GM12874 (cell line): ENCODE results near the gene NTN5.
A peak's percentile ranks its signal among the peaks of the same experiment; 100 is the strongest.

Experiments used
- TF ChIP-seq, protein P1 (sequence below): IDR thresholded peaks from 2 replicates; pipeline ENCODE4 v1.5.1; 2011; ENCODE audit warnings: low read depth, mild to moderate bottlenecking, control low read depth, low read length, moderate library complexity; ENCODE audit not compliant: insufficient read depth

NTN5 gene

DNA sequence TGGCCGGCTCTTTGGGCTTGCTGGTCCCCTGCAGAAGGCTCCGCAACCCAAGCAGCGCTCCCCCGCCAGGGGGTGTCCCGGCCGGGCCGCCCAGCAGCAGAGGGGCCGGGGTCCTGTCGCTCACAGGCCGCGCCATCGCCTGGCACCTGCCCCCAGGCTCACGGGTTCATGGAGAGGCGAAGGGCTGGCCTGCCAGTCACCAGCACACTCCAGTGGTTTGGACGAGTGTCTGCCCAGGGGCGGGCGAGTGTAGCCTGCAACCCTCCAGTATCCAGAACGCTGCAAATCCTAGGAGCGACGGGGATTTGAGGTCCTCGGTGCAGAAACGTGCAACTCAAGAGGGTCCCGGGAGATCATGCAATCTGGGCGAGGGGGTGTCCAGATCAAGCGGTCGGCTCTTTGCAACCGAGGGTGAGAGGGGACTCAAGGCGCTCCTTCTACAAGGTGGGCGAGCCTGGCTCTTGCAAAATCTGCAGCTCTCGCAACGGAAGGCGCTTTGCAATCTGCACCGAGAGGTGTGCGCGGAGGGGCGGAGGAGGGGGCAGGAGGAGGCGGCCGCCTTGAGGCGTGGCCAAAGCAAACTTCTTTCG, 35.9 kb downstream of the NTN5 start, which contains the start of gene DBP:
DBP (minus strand) TSS at position 521 of the 590 bp plus-strand sequence; CDS start at position 136, 385 bp downstream.
- TF ChIP-seq, protein P1, sequence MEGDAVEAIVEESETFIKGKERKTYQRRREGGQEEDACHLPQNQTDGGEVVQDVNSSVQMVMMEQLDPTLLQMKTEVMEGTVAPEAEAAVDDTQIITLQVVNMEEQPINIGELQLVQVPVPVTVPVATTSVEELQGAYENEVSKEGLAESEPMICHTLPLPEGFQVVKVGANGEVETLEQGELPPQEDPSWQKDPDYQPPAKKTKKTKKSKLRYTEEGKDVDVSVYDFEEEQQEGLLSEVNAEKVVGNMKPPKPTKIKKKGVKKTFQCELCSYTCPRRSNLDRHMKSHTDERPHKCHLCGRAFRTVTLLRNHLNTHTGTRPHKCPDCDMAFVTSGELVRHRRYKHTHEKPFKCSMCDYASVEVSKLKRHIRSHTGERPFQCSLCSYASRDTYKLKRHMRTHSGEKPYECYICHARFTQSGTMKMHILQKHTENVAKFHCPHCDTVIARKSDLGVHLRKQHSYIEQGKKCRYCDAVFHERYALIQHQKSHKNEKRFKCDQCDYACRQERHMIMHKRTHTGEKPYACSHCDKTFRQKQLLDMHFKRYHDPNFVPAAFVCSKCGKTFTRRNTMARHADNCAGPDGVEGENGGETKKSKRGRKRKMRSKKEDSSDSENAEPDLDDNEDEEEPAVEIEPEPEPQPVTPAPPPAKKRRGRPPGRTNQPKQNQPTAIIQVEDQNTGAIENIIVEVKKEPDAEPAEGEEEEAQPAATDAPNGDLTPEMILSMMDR = peak; percentile 37

DNA sequence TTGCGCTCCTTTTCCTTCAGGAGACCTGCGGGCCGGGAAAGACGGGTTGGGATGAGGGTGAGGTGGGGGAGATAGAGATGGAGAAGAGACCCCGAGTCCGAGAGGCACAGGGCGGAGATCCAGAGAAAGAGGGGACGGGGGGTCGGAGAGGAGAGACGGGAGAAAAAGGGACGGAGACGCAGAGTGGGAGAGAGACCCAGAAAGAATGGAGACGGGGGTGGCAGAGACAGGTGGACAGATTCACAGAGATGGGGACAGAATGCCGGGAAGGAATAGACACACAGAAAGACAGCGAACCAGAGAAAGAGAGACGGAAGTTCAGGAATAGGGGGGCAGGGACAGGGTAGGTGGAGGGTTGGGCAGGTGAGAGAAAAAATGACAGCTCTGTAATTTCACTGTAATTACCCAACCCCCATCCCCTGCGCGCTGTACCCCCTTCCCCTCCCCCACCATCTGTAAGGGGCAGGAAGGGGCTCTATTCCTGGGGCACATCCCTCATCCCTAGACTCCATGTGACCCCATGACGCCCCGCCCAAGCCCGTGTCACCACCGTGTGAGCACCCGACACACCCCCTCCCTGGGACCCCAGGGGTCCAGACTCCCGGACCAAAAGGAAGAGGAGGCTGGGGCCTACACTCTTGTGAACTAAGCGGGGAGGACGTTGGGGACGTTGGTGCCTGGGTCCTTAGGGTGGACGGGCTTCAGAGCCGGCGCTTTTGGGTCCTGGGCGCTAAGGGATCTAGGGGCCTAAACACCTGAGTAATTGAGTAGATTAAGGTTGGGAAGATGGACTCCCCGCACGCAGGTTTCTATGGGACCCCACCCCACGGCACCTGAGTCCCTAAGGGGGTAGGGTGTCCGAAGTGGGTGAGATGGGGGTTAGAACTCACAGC, 36.6 kb downstream of the NTN5 start:
- TF ChIP-seq, protein P1 = no peak

DNA sequence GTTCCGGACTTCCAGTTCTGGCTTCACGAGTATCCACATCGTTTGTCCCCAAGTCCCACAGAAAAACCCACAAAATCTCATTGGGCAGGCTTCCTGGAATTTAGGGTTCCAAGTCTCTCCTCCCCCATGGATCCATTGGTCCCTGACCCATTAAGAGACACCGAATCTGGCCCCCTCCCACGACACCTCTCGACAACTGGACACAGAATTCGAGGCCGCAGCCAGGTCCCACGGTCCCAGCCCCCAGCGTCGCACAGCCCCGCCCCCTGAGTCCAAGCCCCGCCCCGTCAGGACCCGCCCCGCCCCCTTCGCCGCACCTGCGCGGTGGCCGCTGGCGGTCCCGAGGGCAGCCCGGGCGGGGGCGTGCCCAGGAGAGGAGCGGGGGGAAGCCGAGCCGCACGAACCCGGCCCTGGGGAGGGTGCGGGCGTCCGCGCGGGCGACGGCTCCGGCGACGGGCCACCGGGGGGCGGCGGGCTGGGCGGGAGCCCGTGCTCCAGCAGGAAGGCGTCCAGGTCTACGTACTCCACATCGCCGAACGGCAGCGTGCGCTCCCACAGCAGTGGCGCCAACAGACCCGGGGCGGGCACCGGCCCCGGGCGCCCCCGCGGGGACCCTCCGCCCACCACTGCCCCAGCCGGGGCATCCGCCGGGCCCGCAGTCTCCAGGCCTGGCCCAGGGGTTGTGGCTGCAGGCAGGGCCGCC, 37.4 kb downstream of the NTN5 start:
- TF ChIP-seq, protein P1 = no peak

DNA sequence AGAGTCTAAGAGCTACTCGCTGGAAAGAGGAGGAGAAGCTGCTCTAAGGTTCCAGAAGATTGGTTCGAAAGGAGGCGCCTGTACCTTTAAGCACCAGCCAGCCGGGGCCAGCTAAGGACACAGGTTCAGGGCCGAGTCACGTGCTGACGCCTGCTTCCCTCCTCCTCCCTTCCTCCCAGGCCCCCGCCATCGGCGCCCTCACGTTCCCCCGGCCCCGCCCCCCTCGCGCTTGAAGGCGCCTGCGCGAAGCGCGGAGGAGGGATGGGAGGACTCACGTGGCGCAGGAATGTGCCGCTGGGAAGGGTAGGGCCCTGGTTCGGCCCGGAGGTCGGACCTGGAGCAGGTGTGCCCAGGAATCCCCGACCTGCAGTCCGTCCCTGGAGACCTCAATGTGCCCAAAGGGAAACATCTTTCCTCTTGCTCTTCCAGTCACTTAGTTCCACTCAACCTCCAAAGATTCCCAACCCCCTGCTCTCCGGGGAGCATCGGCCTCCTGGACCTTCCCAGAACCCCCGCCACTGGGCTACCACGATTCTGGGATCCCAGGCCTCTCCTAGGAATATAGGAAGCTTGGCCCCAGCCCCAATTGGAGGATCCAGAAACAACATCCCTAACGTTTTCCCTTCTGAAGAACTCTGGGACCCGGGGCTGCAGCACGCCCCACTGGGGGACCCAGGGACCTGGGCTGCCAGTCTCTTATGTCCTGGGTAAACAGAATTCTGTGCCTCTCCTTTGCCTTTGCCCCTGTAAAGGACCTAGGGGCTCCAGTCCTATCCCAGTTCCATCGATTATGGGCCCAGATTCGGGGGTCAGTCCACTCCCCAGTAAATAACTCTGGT, 38.2 kb downstream of the NTN5 start:
- TF ChIP-seq, protein P1 = no peak

DNA sequence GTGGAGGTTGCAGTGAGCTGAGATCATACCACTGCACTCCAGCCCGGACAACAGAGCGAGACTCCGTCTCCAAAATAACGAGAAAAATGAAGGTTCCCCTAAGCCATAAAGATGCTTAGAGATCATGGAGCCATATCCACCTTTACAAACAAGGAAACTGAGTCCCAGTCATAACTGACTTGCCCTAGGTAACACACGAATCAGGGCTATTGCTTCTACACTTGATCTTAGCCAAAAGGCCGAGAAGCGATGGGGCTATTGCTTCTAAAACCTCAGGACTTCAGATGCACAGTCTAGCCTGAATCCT, 38.8 kb downstream of the NTN5 start:
- TF ChIP-seq, protein P1 = no peak

DNA sequence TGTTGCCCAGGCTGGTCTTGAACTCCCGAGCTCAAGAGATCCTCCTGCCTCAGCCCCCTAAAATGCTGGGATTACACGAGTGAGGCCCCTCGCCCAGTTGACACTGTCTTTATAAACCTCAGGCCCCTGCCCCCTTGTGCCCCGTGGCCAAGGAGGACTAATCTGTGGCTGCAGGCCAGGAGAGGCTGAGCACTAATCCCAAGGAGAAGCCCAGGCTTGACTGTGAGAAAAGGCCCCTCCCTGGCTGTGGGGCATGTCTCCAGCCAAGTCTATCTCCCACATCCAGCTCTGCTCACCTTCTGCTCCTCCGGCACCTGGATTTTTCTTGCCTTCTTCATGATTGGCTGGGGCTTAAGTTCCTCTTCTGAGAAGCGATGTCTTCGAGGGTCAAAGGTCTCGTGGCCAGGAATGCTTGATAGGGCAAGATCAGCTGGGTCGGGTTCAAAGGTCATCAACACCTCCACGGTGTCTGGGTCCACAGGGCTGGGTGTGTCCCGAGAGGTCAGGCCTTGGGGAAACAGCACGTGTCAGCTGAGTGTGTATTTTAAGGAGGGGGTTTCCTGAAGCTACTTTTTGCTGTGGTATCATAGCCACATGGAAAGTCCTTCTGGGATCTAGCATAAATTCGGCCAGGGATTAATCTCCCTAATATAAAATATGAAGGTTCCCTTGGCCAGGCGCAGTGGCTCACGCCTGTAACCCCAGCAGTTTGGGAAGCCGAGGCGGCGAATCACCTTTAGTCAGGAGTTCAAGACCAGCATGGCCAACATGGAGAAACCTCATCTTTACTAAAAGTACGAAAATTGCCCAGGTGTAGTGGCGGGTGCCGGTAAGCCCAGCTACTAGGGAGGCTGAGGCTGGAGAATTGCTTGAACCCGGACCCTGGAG, 39.4 kb downstream of the NTN5 start:
- TF ChIP-seq, protein P1 = no peak
